Measurements from ENCODE around the gene NR2E3. TPM values are rescaled to one million over a fixed set of nuclear protein-coding genes. Genes with fewer than 3 reads are reported as not detected.

Gene NR2E3
- total RNA-seq, 1 experiment from 2014 or later: 0.31 TPM

DNA sequence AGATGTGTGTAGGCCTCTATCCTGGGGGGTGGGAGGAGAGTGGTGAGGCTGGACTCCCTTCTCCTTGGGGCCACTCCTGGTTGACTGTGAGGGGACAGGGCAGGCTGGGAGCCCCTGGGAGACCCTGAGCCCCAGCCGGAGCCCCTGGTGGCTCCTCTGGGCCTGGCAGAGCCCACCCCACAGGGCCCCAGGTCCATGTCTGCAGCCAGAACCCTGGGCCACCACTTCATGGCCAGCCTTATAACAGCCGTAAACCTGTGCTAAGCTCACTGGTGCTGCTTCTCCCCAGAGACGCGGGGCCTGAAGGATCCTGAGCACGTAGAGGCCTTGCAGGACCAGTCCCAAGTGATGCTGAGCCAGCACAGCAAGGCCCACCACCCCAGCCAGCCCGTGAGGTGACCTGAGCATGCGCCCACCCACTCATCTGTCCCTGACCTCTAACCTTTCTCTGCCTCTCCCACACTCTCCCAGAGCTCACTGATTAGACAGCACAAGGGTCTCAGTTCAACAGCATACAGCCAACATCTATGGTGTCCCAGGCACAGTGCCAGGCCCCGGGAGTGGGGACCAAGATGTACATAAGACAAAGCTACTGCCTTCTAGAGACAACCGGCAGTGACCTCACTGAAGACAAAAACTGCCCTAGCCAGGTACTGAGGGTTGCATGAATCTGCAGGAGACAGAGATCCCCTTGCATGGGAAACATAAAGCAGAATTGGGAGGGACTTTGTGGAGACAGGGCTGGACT lies 3.5 kb downstream of the NR2E3 start:
- no CpG with 5 or more reads among the region's 9 CpGs for WGBS (ENCODE audit: extremely low coverage, insufficient read length, low lambda C conversion rate)
- Mint-ChIP-seq H3K27ac (no peak overlapping the region), H3K36me3 (ENCODE audit: insufficient read depth in 1 of 3, low read depth in 3 of 3) (peaks cover 0 to 4% (median 2%) of the 10 kb centered on the region in 3 experiments; a peak in 4 of 7 replicates), H3K4me3 (no peak overlapping the region), H3K9me3 (peaks cover 0 to 3% of the 10 kb centered on the region in 2 experiments; a peak in 2 of 5 replicates), H3K4me1 (peaks cover 5 to 11% of the 10 kb centered on the region in 2 experiments; a peak in 3 of 4 replicates), H3K27me3 (ENCODE audit: low read depth) (no peaks in the 10 kb centered on the region)
- Histone ChIP-seq H3T11ph (ENCODE audit: low read length) (no peak overlapping the region), H3K18ac (ENCODE audit: insufficient read length, low read depth, low read length) (no peak overlapping the region), H2BK5ac (ENCODE audit: insufficient read length, low read length) (no peak overlapping the region), H4K20me1 (ENCODE audit: control insufficient read depth, insufficient read depth, insufficient read length) (no peaks in the 10 kb centered on the region), H2AFZ (ENCODE audit: low read length) (no peak overlapping the region), H2BK120ac (ENCODE audit: low read depth, low read length, poor library complexity, severe bottlenecking) (no peak overlapping the region), H2BK15ac (ENCODE audit: low read depth, low read length) (no peak overlapping the region), H3K27ac (ENCODE audit: insufficient read length, low read depth, low read length) (no peak overlapping the region), H4K91ac (ENCODE audit: insufficient read length, low read depth, low read length) (no peak overlapping the region), H3K23me2 (ENCODE audit: insufficient read length, low read depth, low read length, poor library complexity, severe bottlenecking) (no peaks in the 10 kb centered on the region), H3K23ac (ENCODE audit: insufficient read length, low read depth, low read length) (no peak overlapping the region), H3K4me2 (ENCODE audit: insufficient read depth, insufficient read length, low read length) (no peak overlapping the region), H3K79me1 (ENCODE audit: insufficient read depth, low read depth, low read length, poor library complexity, severe bottlenecking) (no peaks in the 10 kb centered on the region), H4K8ac (replicated peaks; ENCODE audit: insufficient read length, low read depth, low read length) (no peak overlapping the region), H4K5ac (ENCODE audit: insufficient read length, low read depth, low read length) (no peak overlapping the region), H3K9ac (ENCODE audit: extremely low read depth, insufficient read length, low read length) (no peak overlapping the region), H2AK5ac (ENCODE audit: insufficient read length, low read length) (no peak overlapping the region), H3K79me2 (ENCODE audit: insufficient read depth, low read length) (no peaks in the 10 kb centered on the region), H3K56ac (ENCODE audit: insufficient read length, low read depth, low read length) (no peak overlapping the region), H3K27me3 (ENCODE audit: insufficient read depth, low read length) (no peaks in the 10 kb centered on the region), H3K14ac (ENCODE audit: insufficient read depth, low read length) (peak overlapping the region; percentile 23; the same call in 1 of the 2 replicates), H3K4me1 (ENCODE audit: insufficient read depth, low read length) (no peaks in the 10 kb centered on the region), H2BK20ac (ENCODE audit: low read depth, low read length, poor library complexity, severe bottlenecking) (no peak overlapping the region), H2BK12ac (ENCODE audit: insufficient read length, low read depth, low read length) (no peak overlapping the region), H3K9me3 (ENCODE audit: control insufficient read depth, low read depth, low read length) (no peaks in the 10 kb centered on the region), H3K4ac (ENCODE audit: low read depth, low read length) (no peak overlapping the region)
- no peak for DNase-seq
- TF ChIP-seq, protein P1, sequence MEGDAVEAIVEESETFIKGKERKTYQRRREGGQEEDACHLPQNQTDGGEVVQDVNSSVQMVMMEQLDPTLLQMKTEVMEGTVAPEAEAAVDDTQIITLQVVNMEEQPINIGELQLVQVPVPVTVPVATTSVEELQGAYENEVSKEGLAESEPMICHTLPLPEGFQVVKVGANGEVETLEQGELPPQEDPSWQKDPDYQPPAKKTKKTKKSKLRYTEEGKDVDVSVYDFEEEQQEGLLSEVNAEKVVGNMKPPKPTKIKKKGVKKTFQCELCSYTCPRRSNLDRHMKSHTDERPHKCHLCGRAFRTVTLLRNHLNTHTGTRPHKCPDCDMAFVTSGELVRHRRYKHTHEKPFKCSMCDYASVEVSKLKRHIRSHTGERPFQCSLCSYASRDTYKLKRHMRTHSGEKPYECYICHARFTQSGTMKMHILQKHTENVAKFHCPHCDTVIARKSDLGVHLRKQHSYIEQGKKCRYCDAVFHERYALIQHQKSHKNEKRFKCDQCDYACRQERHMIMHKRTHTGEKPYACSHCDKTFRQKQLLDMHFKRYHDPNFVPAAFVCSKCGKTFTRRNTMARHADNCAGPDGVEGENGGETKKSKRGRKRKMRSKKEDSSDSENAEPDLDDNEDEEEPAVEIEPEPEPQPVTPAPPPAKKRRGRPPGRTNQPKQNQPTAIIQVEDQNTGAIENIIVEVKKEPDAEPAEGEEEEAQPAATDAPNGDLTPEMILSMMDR (conservative IDR thresholded peaks at IDR 0.05): no peak
